T-helper 1 cell (primary cell): ENCODE data around the gene TTC8.
"Not testable (repeated sequence)": the region's sequence is repeated elsewhere in the genome, so short reads cannot be mapped to it uniquely, and the experiment has no call there.

Experiments used
- DNase-seq, 5 donors: peaks; one replicate each; pipeline ENCODE4 v3.0.0-alpha.2; 2012 to 2020
- total RNA-seq, 4 donors: gene quantifications; one replicate each; lab custom pipeline; 2026; lab: John Stamatoyannopoulos, UW

Gene TTC8
- total RNA-seq = 0.80 to 1.9 (median 1.7) reads per million in 4 donors

DNA sequence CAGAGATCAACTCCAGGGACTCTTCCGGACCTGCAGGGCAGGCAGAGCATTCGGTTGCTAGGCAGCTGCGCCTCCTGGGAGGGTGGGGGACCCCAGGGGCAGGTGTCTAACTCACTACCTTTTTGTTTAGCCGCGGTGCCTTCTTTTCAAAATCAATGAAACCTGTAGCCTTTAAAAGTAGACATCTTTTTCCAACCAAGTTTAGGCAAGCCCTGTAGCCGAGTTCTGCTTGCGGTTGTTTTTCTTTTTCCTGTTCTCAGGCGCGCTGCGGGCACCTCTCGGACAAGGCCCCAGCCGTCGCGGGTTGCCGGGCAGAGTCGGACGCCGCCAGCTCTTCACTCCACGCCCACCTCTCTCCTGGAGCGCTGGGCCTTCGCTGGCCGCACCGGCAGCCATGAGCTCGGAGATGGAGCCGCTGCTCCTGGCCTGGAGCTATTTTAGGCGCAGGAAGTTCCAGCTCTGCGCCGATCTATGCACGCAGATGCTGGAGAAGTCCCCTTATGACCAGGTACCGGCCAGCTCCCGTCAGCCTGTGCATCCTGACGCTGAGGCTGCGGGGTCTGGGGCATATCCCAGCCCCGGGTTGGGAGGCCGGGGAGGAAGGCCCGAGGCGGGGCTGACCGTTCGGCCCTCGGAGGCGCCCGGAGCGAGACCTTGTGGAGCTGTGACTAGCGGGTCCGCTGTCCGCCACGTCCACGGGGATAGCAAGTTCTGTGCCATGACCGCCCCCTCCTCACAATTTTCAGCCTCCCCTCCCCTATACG, at the start of gene TTC8:
Gene TTC8 (plus strand): TSS at position 338 of the 764 bp plus-strand sequence. CDS start 57 bp downstream, at position 395.
- peak; percentile 57 to 84 (median 74) for DNase-seq

DNA sequence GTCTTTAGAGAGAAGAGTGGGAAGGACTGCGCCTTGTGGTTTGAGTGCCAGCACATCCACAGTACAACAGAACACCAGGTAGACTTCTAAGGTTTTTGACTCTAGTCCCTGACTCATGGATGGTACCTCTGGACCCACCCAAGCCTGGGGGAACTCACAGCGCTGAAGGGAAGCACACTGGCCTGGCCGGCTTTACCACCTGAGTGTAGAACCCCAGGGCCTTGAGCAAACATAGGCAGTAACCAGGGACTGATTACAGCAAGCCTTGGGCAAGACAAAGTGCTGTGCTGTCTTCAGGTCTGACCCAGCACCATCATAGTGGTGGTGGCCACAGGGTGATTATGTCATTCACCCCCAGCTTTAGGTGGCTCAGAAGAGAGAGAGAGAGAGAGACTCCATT, 48.9 kb upstream of the TTC8 start:
- DNase-seq = no peak

DNA sequence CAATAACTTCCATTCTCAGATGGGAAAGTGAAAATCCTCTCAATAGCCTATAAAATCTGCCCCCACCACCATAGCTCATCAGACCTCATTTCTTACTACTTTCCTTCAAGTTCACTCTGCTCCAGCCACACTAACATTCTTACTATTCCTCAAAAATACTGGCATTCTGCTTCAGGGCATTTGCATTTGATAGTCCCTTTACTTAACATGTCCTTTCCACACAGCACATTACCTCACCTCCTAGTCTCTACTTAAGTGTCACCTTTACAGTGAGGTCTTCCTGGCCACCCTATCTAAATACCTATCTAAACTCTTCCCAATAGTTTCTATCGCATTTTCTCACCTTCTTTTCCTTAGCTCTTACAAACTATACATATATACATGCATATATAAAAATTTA, 38.5 kb upstream of the TTC8 start:
- no peak for DNase-seq

DNA sequence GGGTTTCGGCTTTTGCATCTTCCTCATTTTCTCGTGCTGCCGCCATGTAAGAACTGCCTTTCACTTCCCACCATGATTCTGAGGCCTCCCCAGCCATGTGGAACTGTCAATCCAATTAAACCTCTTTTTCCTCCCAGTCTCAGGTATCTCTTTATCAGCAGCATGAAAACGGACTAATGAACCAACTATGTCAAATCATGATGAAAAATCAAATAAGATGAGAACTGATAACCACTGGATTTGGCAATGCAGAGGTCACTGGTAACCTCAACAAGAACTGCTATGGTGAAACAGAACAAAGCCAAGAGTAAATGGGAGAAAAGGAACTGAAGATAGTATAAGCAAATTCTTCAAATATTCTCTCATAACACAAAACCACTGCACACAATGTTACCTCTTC, 37.7 kb upstream of the TTC8 start:
- no peak for DNase-seq

DNA sequence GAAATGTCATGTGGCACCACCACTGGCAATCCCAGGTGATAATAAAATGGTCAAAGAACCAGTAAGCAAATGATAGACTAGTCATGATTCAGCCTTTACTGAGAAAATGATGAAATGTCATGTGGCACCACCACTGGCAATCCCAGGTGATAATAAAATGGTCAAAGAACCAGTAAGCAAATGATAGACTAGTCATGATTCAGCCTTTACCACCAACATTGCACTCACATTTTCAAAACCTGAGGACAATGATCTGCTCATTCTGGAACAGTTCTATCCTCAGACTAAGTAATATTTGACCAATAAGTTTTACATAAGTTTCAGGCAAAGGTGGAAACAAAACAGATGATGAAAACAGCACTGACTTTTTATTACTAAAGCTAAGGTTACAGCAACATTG, 34.9 kb upstream of the TTC8 start:
- DNase-seq = not testable (repeated sequence)

- DNase-seq = no peak
Measured at GRCh38 chr14:88790501-88791251, 33.8 kb upstream of the TTC8 start.

DNA sequence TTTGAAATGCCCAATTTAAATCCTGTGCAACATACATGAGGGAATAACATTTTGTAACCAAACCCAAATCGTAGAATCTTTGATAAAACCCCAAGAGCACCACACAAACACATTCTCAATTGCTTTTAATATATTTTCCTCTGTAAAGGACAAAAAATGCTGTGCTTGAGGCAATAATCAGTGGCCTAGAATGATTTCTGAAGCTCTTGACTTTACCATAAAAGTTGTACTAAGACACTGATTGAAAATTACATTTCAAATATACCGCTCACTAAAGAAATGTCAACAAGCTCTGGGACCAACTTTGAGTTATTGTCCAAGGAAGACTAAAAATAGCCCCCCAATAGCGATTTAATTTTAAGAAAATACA, 33.2 kb upstream of the TTC8 start:
- DNase-seq = no peak

GRCh38 chr14:88791629-88792472, 32.6 kb upstream of the TTC8 start:
- peak in 3 of 5 donors; percentile 7 to 23 (median 21) for DNase-seq

DNA sequence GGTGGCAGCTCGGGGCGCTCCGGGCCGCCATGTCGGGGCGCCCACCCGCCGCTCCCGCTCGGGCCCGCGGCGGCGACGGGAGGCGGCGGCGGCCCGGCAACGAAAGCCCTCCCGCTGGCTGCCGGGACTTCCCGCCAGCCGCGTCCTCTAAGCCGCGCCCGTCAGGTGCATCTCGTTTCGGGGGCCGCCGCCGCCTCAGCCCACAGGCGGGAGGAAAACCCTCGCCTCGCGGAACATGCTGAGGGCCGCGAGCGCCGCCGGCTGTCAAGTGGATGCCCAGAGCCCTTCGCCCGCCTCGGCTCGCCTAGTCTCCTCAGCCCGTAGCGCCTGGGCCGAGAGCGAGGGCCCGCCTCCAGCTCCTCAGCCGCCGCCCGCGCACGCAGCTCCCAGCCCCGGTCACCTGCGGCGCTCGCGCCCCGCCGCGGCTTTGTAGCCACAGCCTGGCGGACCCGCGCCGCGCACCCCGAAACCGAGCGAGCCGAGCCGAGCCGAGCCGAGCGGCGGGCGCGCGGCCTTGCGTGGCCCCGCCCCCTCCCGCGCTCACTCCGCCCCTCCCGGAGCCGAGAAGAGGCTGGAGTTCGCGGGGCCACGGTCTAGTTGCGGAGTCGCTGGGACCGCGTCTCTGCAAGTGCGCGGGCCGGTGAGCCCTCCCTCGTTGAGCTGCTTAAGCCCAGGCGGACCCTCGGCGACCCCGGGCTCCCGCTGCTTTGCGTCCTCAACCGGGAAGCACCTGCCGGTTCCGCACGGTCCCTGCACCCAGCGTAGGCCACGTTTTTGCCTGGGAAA, 31.8 kb upstream of the TTC8 start, which contains the start of gene EML5:
Gene EML5 (minus strand): TSS at position 481 of the 786 bp plus-strand sequence. CDS start 450 bp downstream, at position 31.
- DNase-seq = peak; percentile 64 to 81 (median 74)

DNA sequence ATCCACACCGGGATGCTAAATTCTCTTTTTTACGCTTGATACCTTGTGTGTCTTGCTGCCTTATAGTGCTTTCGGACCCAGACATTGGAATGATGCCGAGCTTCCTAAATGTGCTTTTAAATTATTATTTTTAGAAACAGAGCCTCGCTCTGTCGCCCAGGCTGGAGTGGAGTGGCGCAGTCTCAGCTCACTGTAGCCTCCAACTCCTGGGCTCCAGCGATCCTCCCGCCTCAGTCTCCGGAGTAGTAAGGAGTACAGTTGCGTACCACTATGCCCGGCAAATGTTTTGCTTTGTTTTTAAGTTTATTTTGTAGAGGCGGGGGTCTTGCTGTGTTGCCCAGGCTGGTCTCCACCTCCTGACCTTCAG, 31.2 kb upstream of the TTC8 start:
- DNase-seq = no peak

DNA sequence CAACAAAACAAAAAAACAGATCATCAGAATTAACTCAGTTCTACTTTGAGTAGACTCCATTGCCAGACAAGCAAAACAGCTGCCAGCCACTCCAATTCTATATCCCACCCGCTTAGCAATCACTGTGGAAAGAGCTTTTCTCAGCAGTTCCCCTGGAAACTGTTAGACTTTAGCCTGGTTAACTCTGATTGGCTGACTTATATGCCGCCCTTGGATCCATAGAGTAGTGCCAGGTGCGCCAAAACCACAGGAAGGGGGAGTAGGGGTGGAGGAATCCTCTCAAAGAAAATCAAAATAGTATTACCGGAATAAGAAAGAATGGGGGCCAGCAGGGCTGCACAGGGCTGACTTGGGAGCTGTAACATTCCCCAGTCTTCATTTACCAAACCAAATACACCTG, 26.3 kb upstream of the TTC8 start:
- DNase-seq = no peak

- no peak for DNase-seq
Measured at GRCh38 chr14:88799522-88799921, 24.9 kb upstream of the TTC8 start.

DNA sequence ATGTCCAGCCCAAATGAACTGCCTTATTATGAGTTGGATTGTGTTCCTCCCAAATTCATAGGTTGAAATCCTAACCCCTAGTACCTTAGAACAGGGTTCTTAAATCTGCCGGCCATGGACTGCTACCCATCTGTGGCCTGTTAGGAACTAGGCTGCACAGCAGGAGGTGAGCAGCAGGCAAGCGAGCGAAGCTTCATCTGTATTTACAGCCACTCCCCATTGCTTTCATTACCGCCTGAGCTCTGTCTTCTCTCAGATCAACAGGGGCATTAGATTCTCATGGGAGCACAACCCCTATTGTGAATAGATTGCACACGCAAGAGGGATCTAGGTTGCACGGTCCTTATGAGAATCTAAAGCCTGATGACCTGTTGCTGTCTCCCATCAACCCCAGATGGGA, 21.9 kb upstream of the TTC8 start:
- no peak for DNase-seq

GRCh38 chr14:88804035-88804434, 20.4 kb upstream of the TTC8 start:
- DNase-seq = no peak

GRCh38 chr14:88804477-88804876, 20.0 kb upstream of the TTC8 start:
- no peak for DNase-seq

- DNase-seq = no peak
Measured at GRCh38 chr14:88808359-88808758, 16.1 kb upstream of the TTC8 start.

DNA sequence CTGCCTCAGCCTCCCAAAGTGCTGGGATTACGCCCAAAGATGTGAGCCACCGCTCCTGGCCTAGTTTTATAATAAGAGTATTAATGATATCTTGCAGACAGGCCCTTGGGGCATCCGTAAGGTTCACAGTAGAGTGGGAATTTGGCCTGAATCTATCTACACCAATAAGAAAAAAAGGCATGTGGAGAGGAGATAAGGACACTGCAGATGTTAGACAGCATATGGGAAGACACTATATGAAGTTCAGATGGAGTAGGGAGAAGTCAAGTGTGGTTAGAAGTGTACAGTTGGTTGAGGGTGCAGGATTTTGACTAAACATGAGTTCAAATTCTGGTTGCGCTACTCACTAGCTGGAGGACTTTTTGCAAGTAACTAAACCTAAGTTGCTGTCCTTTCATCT, 8.5 kb upstream of the TTC8 start:
- no peak for DNase-seq

GRCh38 chr14:88818018-88818417, 6.4 kb upstream of the TTC8 start:
- no peak for DNase-seq

- not testable (repeated sequence) for DNase-seq
Measured at GRCh38 chr14:88819674-88820073, 4.8 kb upstream of the TTC8 start.

DNA sequence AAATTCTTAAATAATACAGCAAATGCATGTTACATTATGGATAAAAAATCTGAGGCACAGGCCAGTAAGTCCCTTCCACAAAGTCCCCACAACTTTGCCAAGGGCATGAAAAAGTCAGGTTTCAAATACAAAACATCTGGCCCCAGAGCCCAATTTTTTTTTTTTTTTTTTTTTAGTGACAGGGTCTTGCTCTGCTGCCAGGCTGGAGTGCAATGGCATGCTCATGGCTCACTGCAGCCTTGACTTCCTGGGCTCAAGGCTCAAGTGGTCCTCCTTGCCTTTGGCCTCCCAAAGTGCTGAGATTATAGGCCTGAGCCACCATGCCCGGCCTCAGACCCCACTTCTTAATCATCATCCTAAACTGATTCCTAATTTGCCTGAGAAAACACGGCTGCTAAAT, 3.1 kb upstream of the TTC8 start:
- DNase-seq = no peak

- no peak for DNase-seq
Measured at GRCh38 chr14:88821888-88822287, 2.6 kb upstream of the TTC8 start.

- no peak for DNase-seq
Measured at GRCh38 chr14:88823968-88824313, 510 bp upstream of the TTC8 start.

GRCh38 chr14:88825078-88825458, 617 bp downstream of the TTC8 start:
- DNase-seq = no peak
